Measurements from ENCODE around the gene ATP6V0D1.
"Not testable (repeated sequence)": the region's sequence is repeated elsewhere in the genome, so short reads cannot be mapped to it uniquely, and the experiment has no call there.

ATP6V0D1 gene

GRCh38 chr16:67504031-67505021 lies 23.4 kb upstream of the ATP6V0D1 start:
- peak in 3 of 6 experiments; percentile 30 to 41 (median 31) for DNase-seq

GRCh38 chr16:67499106-67499505 lies 18.1 kb upstream of the ATP6V0D1 start:
- DNase-seq = no peak

GRCh38 chr16:67490335-67491096 lies 9.6 kb upstream of the ATP6V0D1 start:
- no peak for DNase-seq

GRCh38 chr16:67489401-67490083 lies 8.6 kb upstream of the ATP6V0D1 start:
- no peak for DNase-seq

- not testable (repeated sequence) for DNase-seq
Observed at GRCh38 chr16:67487561-67487960, 6.6 kb upstream of the ATP6V0D1 start.

- no peak for DNase-seq
Observed at GRCh38 chr16:67486805-67487204, 5.8 kb upstream of the ATP6V0D1 start.

GRCh38 chr16:67483731-67484525 lies 3.0 kb upstream of the ATP6V0D1 start:
- no peak for DNase-seq

- DNase-seq = no peak
Observed at GRCh38 chr16:67483150-67483549, 2.2 kb upstream of the ATP6V0D1 start, which contains the start of gene AGRP. Gene AGRP, minus strand, starts transcription at chr16:67483547. Its CDS starts 149 bp downstream, at chr16:67483398.

GRCh38 chr16:67482233-67482924 lies 1.4 kb upstream of the ATP6V0D1 start:
- no peak for DNase-seq

- DNase-seq = peak in 5 of 6 experiments; percentile 19 to 57 (median 37)
Observed at GRCh38 chr16:67481561-67482232, 740 bp upstream of the ATP6V0D1 start.

- DNase-seq = no peak
Observed at GRCh38 chr16:67477960-67478554, 2.9 kb downstream of the ATP6V0D1 start.

- DNase-seq = no peak
Observed at GRCh38 chr16:67474551-67475455, 6.2 kb downstream of the ATP6V0D1 start.

- DNase-seq = no peak
Observed at GRCh38 chr16:67471758-67472384, 9.1 kb downstream of the ATP6V0D1 start.

- DNase-seq = no peak
Observed at GRCh38 chr16:67470359-67470758, 10.6 kb downstream of the ATP6V0D1 start.

GRCh38 chr16:67468731-67469130 lies 12.2 kb downstream of the ATP6V0D1 start:
- no peak for DNase-seq

- no peak for DNase-seq
Observed at GRCh38 chr16:67466581-67466980, 14.4 kb downstream of the ATP6V0D1 start.

- DNase-seq = no peak
Observed at GRCh38 chr16:67464565-67464964, 16.4 kb downstream of the ATP6V0D1 start.

GRCh38 chr16:67463691-67464090 lies 17.3 kb downstream of the ATP6V0D1 start:
- no peak for DNase-seq

- DNase-seq = no peak
Observed at GRCh38 chr16:67463059-67463458, 17.9 kb downstream of the ATP6V0D1 start.

Data from stimulated activated naive CD4-positive, alpha-beta T cell (primary cell).